NCI-H2107 treated with DMSO at 0.1 percent for 48 hours (cell line): ENCODE measurements around the gene C15orf39.
"Not testable (repeated sequence)": the region's sequence is repeated elsewhere in the genome, so short reads cannot be mapped to it uniquely, and the experiment has no call there.

Source experiments
- DNase-seq: peaks from one replicate; lab custom pipeline; 2025; ENCODE audit not compliant: unreplicated experiment; lab: John Stamatoyannopoulos, UW

Gene C15orf39

GRCh38 chr15:75230551-75231371 lies 29.1 kb downstream of the C15orf39 start:
- DNase-seq: no peak

- no peak for DNase-seq
These were observed 30.2 kb downstream of the C15orf39 start for GRCh38 chr15:75231836-75232235.

- DNase-seq: no peak
These were observed 30.7 kb downstream of the C15orf39 start for GRCh38 chr15:75232252-75232813.

GRCh38 chr15:75232826-75233503 lies 31.3 kb downstream of the C15orf39 start:
- DNase-seq: no peak

GRCh38 chr15:75233504-75234190 lies 32.0 kb downstream of the C15orf39 start:
- DNase-seq: no peak

GRCh38 chr15:75234191-75234810 lies 32.6 kb downstream of the C15orf39 start:
- no peak for DNase-seq

GRCh38 chr15:75235051-75235673 lies 33.5 kb downstream of the C15orf39 start:
- no peak for DNase-seq

GRCh38 chr15:75235760-75236729 lies 34.4 kb downstream of the C15orf39 start:
- DNase-seq: no peak

GRCh38 chr15:75237316-75237982 lies 35.8 kb downstream of the C15orf39 start:
- DNase-seq: no peak

- DNase-seq: no peak
These were observed 36.5 kb downstream of the C15orf39 start for GRCh38 chr15:75238150-75238549.

GRCh38 chr15:75245741-75246140 lies 44.1 kb downstream of the C15orf39 start:
- not testable (repeated sequence) for DNase-seq

GRCh38 chr15:75248991-75249390 lies 47.3 kb downstream of the C15orf39 start:
- DNase-seq: not testable (repeated sequence)

GRCh38 chr15:75249726-75250125 lies 48.0 kb downstream of the C15orf39 start:
- DNase-seq: no peak

GRCh38 chr15:75251343-75251742 lies 49.7 kb downstream of the C15orf39 start:
- not testable (repeated sequence) for DNase-seq

- not testable (repeated sequence) for DNase-seq
These were observed 50.6 kb downstream of the C15orf39 start for GRCh38 chr15:75252285-75252684.

GRCh38 chr15:75258034-75258433 lies 56.4 kb downstream of the C15orf39 start, which contains the start of gene GOLGA6C:
GOLGA6C (plus strand) TSS chr15:75258334; CDS start chr15:75258599, 265 bp downstream.
- not testable (repeated sequence) for DNase-seq

GRCh38 chr15:75258620-75259343 lies 57.1 kb downstream of the C15orf39 start:
- DNase-seq: not testable (repeated sequence)

GRCh38 chr15:75259873-75260272 lies 58.2 kb downstream of the C15orf39 start:
- DNase-seq: not testable (repeated sequence)
